GM19099 (cell line): ENCODE data around the gene HOXB8.

ENCODE experiments used
- POLR2A ChIP-seq: IDR thresholded peaks from 3 replicates; pipeline ENCODE4 v1.6.1; 2011; ENCODE audit warnings: low read depth; ENCODE audit not compliant: insufficient read length; ENCODE audit errors: extremely low read depth

The HOXB8 gene

DNA sequence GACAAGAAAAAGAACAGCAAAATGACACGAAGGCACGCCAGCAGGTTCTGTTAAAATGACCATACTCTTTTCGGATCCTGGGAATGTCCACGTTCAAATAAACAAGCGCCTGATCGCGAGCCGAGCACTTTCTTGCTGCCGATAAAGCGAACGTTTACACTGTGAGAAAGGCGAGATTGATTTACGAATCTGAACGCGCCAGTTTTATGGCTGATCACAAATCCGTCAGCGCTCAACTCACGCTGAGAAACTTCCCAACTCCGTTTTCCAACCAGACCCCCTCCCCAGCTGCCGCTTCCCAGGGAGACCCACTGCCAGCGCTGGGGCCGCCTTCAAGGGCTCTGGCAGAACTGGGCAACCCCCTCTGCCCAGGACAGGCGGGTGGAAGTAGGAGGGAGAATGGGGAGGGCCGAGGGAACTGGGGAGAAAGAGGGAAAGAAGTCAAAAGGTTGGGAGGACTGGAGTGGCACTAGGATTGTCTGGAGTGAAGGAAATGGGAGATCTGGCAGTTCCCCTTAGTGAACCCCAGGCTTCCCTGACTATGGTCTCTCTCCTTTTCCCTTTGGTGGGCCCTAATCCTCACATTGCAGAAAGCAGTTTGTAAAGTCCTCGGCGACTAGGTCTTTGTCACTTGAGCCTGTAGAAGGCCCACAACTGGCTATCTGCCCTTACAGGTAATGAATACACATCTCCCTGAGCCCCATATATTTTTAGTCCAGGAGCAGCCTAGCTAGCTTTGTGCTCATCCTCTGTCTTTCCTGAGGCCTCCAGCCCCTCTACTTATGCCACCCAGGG, 43.9 kb downstream of the HOXB8 start:
- TF ChIP-seq POLR2A, result no peak

DNA sequence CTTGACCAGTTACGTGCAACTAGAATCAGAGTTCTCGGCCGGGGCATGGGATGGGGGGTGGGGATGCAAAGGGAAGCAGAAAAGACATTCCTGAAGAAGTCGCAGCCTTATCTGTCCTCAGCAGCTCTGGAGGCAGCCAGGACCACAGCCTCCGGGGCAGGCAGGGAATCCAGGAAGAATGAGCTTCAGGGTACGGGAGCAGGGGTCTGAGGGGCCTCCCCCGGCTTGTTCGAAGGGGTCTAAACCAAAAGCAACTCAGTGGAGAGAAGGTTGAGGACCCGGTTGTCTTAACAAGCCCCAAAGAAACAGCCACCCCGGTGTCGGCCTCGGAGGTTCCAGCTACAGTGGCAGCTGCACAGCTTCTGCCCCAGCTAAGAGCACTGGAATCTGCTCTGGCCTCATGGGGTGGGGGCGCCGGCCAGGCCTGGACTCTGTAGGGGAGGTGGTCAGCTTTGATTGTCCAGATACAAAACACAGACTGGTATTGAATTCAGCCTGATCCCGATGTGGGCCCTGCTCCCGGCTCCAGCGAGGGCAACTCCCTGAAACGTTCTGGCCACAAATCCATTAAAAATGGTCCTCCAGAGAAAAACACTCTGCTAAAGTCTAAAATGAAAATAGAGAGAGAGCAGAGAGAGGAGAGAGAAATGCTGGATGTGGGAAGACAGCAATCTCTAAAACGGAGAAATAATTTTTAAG, 44.6 kb downstream of the HOXB8 start:
- TF ChIP-seq POLR2A, result no peak

DNA sequence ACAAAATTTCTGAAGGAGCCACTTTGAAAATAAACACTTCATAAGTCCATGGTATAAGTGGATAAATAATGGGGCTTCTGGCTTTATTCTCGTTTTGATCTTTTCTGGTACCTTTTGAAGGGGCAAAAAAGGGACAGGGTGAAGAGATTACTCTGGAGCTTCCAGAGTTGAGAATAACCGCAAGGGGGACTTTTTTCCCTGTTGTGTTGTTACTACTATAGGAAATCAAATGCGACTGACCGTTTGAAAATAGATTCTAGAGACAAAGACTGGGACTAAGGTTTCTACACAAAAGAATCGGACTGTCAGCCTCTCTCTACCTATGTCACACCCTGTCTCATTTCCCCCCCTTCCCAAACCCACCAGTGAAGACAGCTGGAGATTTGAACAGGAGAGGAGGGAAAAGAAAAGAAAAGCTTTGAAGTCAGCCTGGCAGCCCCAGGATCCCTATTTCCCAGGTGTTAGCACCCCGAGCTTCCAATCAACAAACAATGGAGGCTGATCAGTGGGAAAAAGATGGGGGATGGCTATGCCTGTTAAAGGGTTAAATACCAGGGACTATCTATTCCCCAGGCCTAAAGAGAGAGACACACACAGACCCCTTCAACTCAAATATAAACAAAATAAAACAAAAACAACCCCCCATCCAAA, 45.3 kb downstream of the HOXB8 start:
- TF ChIP-seq POLR2A, result no peak

DNA sequence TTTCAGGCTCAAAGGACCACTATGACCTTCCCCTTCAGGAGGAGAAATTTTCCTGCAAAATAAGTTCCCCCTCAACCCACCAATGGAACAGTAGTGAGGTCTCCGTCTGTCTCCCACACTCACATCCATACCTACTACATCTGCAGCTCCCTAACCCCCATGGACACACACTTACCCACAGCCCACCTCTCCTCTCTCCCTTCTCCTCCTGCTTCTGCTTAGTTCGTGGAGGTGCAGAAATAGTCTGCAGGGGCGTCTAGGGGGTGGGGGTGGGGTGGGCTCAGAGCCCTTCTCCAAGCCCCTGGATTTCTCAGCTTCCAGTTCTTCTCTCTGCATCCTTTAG, 45.9 kb downstream of the HOXB8 start:
- no peak for TF ChIP-seq POLR2A

DNA sequence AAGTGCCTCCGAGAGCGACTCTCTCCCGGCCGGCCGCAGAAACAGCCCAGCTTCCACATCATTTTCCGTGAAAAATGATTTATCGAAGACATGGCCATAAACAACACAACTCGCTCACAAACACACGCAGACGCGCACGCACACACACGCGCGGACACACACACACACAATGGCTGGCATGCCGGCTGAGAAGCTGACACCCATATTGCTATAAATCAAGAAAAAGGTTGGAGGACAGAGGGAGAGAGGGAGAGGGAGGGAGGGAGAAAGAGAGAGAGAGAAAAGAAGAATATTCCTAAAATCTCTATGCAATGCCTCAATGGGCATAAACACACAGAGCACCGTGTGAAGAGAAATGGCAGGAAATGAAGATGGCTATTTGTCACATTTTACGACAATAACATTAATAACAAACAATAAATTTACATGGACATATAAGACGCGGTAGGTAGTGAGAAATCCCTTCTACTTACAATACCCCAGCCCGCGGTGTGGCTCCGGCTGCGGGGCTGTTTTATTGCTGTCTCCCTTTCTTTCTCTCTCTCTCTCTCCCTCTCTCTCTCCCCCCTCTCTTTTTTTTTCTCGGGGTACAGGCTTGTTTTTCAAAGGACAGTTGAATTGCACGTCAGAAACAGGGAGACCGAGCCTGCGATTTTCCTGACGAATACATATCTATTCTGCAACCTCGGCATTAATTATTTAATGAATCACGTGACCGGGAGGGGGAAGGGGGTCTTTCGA, 46.4 kb downstream of the HOXB8 start:
- no peak for TF ChIP-seq POLR2A

DNA sequence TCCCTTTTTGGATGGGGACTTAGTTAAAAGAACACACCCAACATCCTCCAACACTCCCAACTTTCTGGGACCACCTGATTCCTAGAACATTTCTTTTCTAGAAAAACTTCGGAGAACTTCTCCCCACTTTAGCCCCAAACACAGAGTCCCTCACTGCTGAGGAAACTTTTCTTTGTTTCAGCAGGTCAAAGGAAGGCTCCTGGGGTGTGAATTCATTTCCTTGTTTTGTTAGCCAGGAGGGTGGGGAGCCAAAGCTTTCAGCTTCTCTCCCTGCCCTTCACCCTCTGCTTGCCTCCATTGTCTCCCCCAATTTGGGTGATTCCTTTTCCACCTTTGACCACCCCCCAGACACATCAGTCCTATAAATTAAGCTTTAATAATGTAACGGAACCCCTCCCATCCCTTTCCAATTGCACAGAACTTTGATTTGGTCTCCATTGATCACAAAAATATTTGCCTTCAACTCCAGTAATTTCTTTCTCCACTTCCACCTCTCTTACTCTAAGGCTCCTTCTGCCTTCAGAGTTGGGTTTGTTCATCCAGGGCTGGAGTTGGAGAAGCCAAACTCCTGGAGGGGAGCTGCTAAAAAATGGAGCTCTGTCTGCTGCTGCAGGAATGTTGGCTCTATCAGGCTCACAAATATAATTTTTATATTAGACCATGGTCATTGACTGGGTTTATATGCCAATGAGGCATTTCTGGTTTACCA, 47.3 kb downstream of the HOXB8 start:
- TF ChIP-seq POLR2A, result no peak

DNA sequence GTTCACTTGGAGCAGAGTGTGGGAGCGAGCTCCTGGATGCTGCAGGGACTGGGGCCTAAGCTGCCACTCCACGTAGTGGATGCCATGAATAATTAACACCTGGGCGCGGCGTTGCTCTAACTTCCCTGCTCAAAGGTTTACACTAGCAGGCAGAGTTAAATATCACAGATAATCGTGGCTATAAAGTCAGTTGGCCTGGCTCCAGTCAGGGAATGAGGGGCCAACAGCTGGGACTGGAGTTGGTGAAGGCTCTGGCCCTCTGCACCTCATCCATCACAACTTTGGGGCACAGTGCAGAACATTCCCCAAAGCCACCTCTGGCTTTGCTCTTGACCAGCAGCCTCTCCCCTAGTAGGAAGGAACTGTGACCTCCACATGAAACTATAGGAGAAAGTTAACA, 47.9 kb downstream of the HOXB8 start:
- TF ChIP-seq POLR2A, result no peak

DNA sequence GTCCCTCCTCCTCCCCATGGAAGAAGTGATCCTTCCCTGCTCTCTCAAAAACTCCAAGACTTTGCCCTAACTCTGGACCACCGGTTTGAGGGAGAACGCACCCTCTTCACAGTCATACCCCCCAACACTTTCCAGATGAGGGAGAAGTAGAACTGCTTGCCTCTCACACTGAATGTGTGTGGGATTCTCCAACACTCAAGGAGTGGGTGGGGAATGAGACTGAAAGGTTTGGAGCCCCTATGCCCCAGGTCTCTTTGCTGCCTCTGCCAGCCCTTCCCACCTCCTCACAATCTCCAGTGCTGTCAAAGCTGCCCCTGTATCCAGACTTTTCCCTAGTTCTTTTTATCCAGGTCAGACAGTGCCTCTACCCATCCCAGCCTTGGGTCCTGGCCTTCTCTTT, 48.4 kb downstream of the HOXB8 start:
- no peak for TF ChIP-seq POLR2A

DNA sequence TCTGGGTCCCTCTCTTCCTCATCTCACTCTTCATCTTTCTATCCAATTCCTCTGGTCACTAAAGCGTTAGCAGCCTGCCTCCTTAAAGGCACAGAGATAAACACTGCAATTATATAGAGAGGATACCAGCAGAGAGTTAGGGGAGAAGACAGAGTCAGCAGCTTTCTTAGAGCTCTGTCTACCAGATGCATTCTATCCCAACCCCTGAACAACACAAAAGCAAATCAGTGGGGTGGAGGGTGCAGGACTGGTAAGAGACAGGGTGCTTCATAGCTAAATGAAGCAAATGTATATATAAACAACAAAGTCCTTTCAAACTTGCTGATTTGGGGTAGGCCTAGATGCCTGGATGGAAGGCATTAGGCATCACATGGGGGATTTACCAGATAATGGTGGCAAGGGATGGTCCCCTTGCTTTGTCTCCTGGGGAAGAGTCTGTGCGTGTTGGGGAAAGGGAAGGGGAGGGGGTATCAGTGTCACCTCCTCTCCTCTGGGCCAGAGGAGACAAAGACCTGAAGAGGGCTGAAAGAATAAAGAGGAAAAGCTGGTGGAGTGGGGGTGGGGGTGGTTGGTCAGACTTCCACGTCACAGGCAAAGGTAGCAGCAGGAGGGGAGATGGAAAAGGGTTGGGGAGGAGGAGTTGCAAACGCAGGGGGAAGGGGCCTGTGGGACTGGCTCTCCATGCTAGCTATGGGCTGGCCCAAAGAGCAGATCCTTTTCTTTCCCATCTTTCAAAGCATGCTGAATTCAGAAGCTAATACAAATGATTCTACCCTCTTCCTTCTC, 49.0 kb downstream of the HOXB8 start:
- no peak for TF ChIP-seq POLR2A

DNA sequence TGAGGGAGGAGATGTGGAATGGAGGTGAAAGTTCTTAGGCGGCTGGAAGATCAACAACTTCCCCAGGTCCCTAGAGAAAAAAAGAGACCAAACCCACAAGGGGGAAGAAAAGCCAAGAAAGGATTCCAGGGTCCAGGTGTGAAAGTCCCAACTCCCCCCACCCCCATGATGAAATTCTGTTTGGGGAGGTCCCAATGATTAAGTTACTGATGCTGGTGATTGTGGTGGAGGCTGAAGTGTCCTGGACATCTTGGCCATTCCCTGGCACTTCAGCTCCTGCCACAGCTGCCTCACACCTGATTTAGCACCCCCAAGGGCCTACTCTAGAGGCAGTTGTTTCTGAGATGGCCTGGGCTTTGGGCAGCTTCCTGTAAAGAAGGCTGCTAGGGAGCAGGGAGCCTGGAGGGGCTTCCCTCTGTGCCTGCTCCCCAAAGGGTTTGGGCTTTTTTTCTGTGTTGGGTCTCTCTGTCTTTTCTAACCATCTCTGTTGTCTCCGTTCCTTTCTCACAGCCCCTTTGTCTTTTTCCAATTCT, 50.0 kb downstream of the HOXB8 start:
- TF ChIP-seq POLR2A, result no peak

DNA sequence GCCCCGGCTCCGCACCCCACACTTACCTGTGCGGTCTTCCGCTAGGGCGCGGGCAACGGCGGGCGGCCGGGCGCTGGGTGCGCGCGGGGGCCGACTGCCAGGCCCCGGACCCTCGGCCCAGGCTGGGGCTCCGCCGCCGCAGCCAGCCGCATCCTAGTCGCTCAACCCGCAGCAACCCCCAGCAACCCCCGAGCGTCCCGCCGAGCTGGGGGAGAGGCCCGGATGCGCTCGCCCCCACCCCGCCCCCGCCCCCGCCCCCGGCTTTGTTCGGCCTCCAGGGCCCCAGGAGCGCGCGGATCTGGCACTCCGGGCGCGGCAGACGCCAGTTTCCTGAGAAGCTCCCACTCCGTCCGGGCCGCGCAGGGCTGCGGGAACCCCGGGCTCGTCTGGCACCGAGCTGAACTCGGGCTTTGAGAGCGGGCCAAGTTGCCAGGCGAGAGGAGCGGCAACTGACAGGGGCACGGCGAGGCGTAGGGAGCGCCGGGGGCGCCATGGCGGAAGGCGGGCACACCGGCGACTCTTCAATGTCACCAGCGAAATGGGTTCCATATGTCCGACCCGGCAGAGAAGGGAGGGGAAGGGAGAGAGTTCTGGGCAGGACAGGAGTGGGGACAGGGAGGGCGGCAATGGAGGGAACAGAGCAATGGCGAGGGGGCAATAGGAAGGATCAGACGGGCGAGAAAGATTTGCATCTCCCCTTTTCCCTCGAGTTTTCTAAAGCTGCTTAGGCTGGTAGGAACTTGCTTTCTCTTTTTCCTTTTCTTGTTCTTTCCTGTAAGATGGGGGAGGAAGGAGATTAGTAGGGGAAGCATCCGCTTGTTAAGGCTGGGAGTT, 50.7 kb downstream of the HOXB8 start:
- no peak for TF ChIP-seq POLR2A

DNA sequence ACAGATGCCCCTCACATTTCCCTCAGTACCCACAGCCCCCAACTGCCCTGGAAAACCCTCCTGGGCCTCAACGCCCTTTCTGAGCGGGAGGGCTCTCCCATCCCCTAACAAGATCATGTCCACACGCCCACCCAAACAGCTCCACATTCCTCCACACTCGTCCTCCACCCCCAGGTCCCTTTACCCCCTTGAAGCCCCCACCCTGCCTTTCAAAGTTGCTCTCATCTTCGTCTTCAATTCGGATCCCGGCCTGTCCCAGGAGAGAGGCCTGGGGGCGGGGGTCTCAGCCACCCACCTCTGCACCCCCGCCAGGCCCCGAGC, 51.3 kb downstream of the HOXB8 start:
- TF ChIP-seq POLR2A, result no peak

DNA sequence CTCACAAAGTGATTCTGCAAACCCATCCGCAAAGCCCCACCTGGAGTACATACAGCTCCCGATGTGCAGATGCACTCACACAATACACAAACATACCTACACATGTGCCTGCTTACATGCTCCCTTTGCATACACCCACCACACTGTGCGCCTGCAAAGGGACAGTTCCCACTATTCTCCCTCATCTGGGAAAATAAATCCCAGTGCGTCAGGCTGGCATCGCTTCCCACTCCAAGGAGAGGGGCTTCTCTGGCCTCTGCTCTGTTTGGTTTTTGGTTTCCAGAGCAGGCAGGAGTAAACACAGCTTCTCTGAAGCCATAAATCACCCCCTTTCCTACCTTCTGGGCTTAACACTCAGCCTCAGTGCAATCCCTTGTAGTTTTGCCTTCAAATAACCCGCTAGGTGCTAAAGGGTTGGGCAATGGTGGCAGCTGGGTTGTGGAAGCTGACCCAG, 51.7 kb downstream of the HOXB8 start:
- no peak for TF ChIP-seq POLR2A
